H1 (cell line): ENCODE data around the gene ZNF516. TPM values are rescaled to one million over a fixed set of nuclear protein-coding genes. Genes with fewer than 3 reads are reported as not detected.

Source experiments
- CTCF ChIA-PET: fragments of 300-600 bp; sonication (Branson Sonifier 250); formaldehyde crosslinking; loops from one replicate; lab custom pipeline; 2021; ENCODE audit not compliant: partially characterized antibody; lab: Charles Lee
- POLR2A ChIA-PET: fragments of 300-600 bp; sonication (Branson Sonifier 250); formaldehyde crosslinking; loops from one replicate; lab custom pipeline; 2021; ENCODE audit warnings: inconsistent platforms; ENCODE audit not compliant: partially characterized antibody; lab: Charles Lee
- DNase-seq, 2 experiments: peaks; one replicate each; pipeline versions ENCODE4 v3.0.0 to v3.0.0-alpha.2; 2010 to 2022; ENCODE audit warnings: low spot score in 2 of 2, low read depth in 1 of 2, mixed read lengths in 1 of 2
- FAIRE-seq: peaks from 2 replicates; lab custom pipeline; 2011; peaks lifted over from hg19 to GRCh38; lab: Jason Lieb, UNC
- H2AFZ ChIP-seq: 2 replicates; pipeline ENCODE4 v1.8.1; 2012; ENCODE audit warnings: low read length, inconsistent platforms
- H2AK5ac ChIP-seq: 2 replicates; pipeline ENCODE4 v1.6.1; 2013; ENCODE audit warnings: low read depth, low read length
- H2BK120ac ChIP-seq: replicated peaks from 2 replicates; pipeline ENCODE3; 2013; ENCODE audit warnings: low read depth, low read length, inconsistent platforms
- H2BK12ac ChIP-seq: 2 replicates; pipeline ENCODE4 v1.6.1; 2013; ENCODE audit warnings: low read depth, low read length
- H2BK15ac ChIP-seq: 2 replicates; pipeline ENCODE4 v1.6.1; 2013; ENCODE audit warnings: low read length
- H2BK20ac ChIP-seq: 2 replicates; pipeline ENCODE4 v1.6.1; 2013; ENCODE audit warnings: low read length
- H2BK5ac ChIP-seq: 2 replicates; pipeline ENCODE4 v1.6.1; 2013; ENCODE audit warnings: low read depth, low read length
- H3K14ac ChIP-seq: 2 replicates; pipeline ENCODE4 v1.6.1; 2013; ENCODE audit warnings: inconsistent platforms; ENCODE audit not compliant: insufficient read length
- H3K18ac ChIP-seq: 2 replicates; pipeline ENCODE4 v1.6.1; 2013; ENCODE audit warnings: low read length; ENCODE audit errors: extremely low read depth
- H3K23ac ChIP-seq: 2 replicates; pipeline ENCODE4 v1.6.1; 2013; ENCODE audit warnings: inconsistent platforms; ENCODE audit not compliant: insufficient read length
- H3K23me2 ChIP-seq: 2 replicates; pipeline ENCODE4 v1.6.1; 2013; ENCODE audit warnings: low read depth, low read length
- H3K27ac ChIP-seq: 2 replicates; pipeline ENCODE4 v1.6.1; 2011; ENCODE audit warnings: low read depth, low read length, inconsistent platforms
- H3K27me3 ChIP-seq, 4 experiments: replicated peaks in 1 of 4; 1 replicate in 1 of 4; 2 replicates in 3 of 4; pipeline versions ENCODE4 v1.6.1 to v1.8.1; 2011 to 2013; ENCODE audit warnings: low read length in 3 of 4, mild to moderate bottlenecking in 3 of 4, inconsistent platforms in 2 of 4, mixed read lengths in 2 of 4, moderate library complexity in 1 of 4; ENCODE audit not compliant: control insufficient read depth in 3 of 4, insufficient read depth in 3 of 4; ENCODE audit errors: extremely low read depth in 1 of 4
- H3K36me3 ChIP-seq, 4 experiments: 2 replicates each; pipeline versions ENCODE4 v1.6.1 to v1.8.1; 2011 to 2013; ENCODE audit warnings: mild to moderate bottlenecking in 4 of 4, low read length in 3 of 4, moderate library complexity in 2 of 4, control low read depth in 1 of 4, inconsistent platforms in 1 of 4; ENCODE audit not compliant: insufficient read depth in 4 of 4, control insufficient read depth in 2 of 4
- H3K4ac ChIP-seq: replicated peaks from 2 replicates; pipeline ENCODE3; 2013; ENCODE audit warnings: low read length, low read depth, mixed read lengths, inconsistent platforms; ENCODE audit not compliant: insufficient read length
- H3K4me1 ChIP-seq, 4 experiments: replicated peaks in 1 of 4; 1 replicate in 1 of 4; 2 replicates in 3 of 4; pipeline versions ENCODE4 v1.6.1 to v1.8.1; 2011 to 2013; ENCODE audit warnings: low read length in 3 of 4, inconsistent platforms in 2 of 4, mixed read lengths in 1 of 4; ENCODE audit not compliant: insufficient read depth in 4 of 4, control insufficient read depth in 3 of 4
- H3K4me2 ChIP-seq, 2 experiments: 2 replicates each; pipeline versions ENCODE4 v1.6.1 to v1.8.1; 2011 to 2013; ENCODE audit warnings: low read depth in 2 of 2, low read length in 2 of 2, control low read depth in 1 of 2, inconsistent platforms in 1 of 2, mild to moderate bottlenecking in 1 of 2; ENCODE audit not compliant: insufficient read depth in 1 of 2
- H3K4me3 ChIP-seq, 4 experiments: fragments of 200-600, 300-600 bp in 1 of 4; sonication (generic), shearing (Covaris generic), sonication (Bioruptor Twin) in 1 of 4; 2 replicates each; pipeline versions ENCODE4 v1.5.1 to v1.8.1; 2011 to 2016; ENCODE audit warnings: low read length in 4 of 4, low read depth in 3 of 4, control low read depth in 2 of 4, inconsistent platforms in 2 of 4, mild to moderate bottlenecking in 2 of 4, mixed read lengths in 1 of 4, moderate library complexity in 1 of 4; ENCODE audit not compliant: insufficient read depth in 2 of 4; ENCODE audit errors: extremely low read depth in 1 of 4
- H3K56ac ChIP-seq: replicated peaks from 2 replicates; pipeline ENCODE3; 2013; ENCODE audit warnings: low read depth, mild to moderate bottlenecking, mixed read lengths, low read length, inconsistent platforms; ENCODE audit not compliant: insufficient read length
- H3K79me1 ChIP-seq: 2 replicates; pipeline ENCODE4 v1.6.1; 2013; ENCODE audit warnings: low read depth, low read length, control low read depth
- H3K79me2 ChIP-seq, 2 experiments: 2 replicates each; pipeline versions ENCODE4 v1.6.1 to v1.8.1; 2012 to 2013; ENCODE audit warnings: low read length in 2 of 2, mild to moderate bottlenecking in 2 of 2, inconsistent platforms in 1 of 2; ENCODE audit not compliant: insufficient read depth in 2 of 2, control insufficient read depth in 1 of 2
- H3K9ac ChIP-seq, 4 experiments: replicated peaks in 1 of 4; 1 replicate in 1 of 4; 2 replicates in 3 of 4; pipeline versions ENCODE4 v1.6.1 to v1.8.1; 2011 to 2013; ENCODE audit warnings: low read depth in 3 of 4, low read length in 3 of 4, control low read depth in 2 of 4, mild to moderate bottlenecking in 2 of 4, moderate library complexity in 2 of 4, inconsistent platforms in 1 of 4; ENCODE audit errors: extremely low read depth in 1 of 4
- H3K9me3 ChIP-seq, 2 experiments: 2 replicates each; pipeline versions ENCODE4 v1.6.1 to v1.8.1; 2012 to 2013; ENCODE audit warnings: mild to moderate bottlenecking in 2 of 2, moderate library complexity in 2 of 2, control low read depth in 1 of 2, inconsistent platforms in 1 of 2, low read depth in 1 of 2, low read length in 1 of 2, mixed read lengths in 1 of 2; ENCODE audit not compliant: insufficient read depth in 2 of 2
- H4K20me1 ChIP-seq, 2 experiments: replicated peaks in 1 of 2; 2 replicates each; pipeline versions ENCODE3 to v1.8.1; 2011 to 2013; ENCODE audit warnings: inconsistent platforms in 2 of 2, low read length in 2 of 2, mild to moderate bottlenecking in 1 of 2; ENCODE audit not compliant: insufficient read depth in 2 of 2, control insufficient read depth in 1 of 2
- H4K5ac ChIP-seq: 2 replicates; pipeline ENCODE4 v1.6.1; 2013; ENCODE audit warnings: low read length, low read depth, mixed read lengths, inconsistent platforms; ENCODE audit not compliant: insufficient read length
- H4K8ac ChIP-seq: 2 replicates; pipeline ENCODE4 v1.8.0; 2013; ENCODE audit warnings: mild to moderate bottlenecking, moderate library complexity, low read length, inconsistent platforms; ENCODE audit not compliant: insufficient read depth; ENCODE audit errors: extremely low read depth
- H4K91ac ChIP-seq: replicated peaks from 2 replicates; pipeline ENCODE3; 2013; ENCODE audit warnings: low read length, mixed read lengths, inconsistent platforms; ENCODE audit not compliant: insufficient read length
- BCL11A ChIP-seq, 2 experiments: IDR thresholded peaks; one replicate each; pipeline ENCODE4 v1.6.1; 2011; ENCODE audit warnings: low read depth in 2 of 2, low read length in 2 of 2, mild to moderate bottlenecking in 2 of 2
- HDAC6 ChIP-seq: IDR thresholded peaks from one replicate; pipeline ENCODE4 v1.7.1; 2012; ENCODE audit warnings: low read depth, mild to moderate bottlenecking, inconsistent platforms, low read length, moderate library complexity
- POLR2AphosphoS5 ChIP-seq: IDR thresholded peaks from 2 replicates; pipeline ENCODE4 v1.6.1; 2011; ENCODE audit warnings: low read depth, low read length
- WGBS, 2 experiments: shearing (Covaris generic) in 1 of 2; methylation state at CpG; one replicate each; pipeline versions ENCODE4 v1.1.6 to v1.1.7; 2013 to 2015; ENCODE audit warnings: low lambda C conversion rate in 2 of 2, mixed read lengths in 2 of 2, inconsistent platforms in 1 of 2, low coverage in 1 of 2, missing lambda C conversion rate in 1 of 2; ENCODE audit not compliant: insufficient replicate concordance in 2 of 2, insufficient coverage in 1 of 2, insufficient read length in 1 of 2; ENCODE audit errors: extremely low coverage in 1 of 2, missing lambda C conversion rate in 1 of 2; 5-methylcytosine and 5-hydroxymethylcytosine counted together
- polyA plus RNA-seq, 7 experiments: library from polyadenylated mRNA; depleted of rRNA in 3 of 7; stranded (reverse) in 5 of 7; unstranded in 2 of 7; fragments of >200 nt in 5 of 7; fragments of 200-250 nt in 2 of 7; gene quantifications; 1 replicate in 5 of 7; 2 replicates in 1 of 7; 4 replicates in 1 of 7; pipeline versions ENCODE4 v1.2.1 to v1.2.3, GENCODE V29; 2011 to 2013; ENCODE audit warnings: missing spikeins in 2 of 7, mixed read lengths in 2 of 7
- total RNA-seq: library from RNA; stranded (reverse); fragmentation: NEBNext Ultra II Directional; extraction: Animal tissue kit (Norgen Biotek cat#: 25700); gene quantifications from 2 replicates; pipeline ENCODE4 v1.2.1, GENCODE V29; 2021
- TF ChIP-seq, protein P1 (sequence below), 3 experiments: IDR thresholded peaks; 1 replicate in 2 of 3; 2 replicates in 1 of 3; pipeline versions ENCODE4 v1.5.1 to v1.6.1; 2011; ENCODE audit warnings: low read length in 3 of 3, mild to moderate bottlenecking in 3 of 3, inconsistent platforms in 2 of 3, low read depth in 1 of 3, moderate library complexity in 1 of 3; ENCODE audit not compliant: insufficient read depth in 1 of 3; ENCODE audit errors: control extremely low read depth in 1 of 3

ZNF516 gene
- total and polyA plus RNA-seq, 2 of the 8 experiments (the other 6 are each of a cell fraction or from before 2014, with no cell fraction given) = 7.3 to 17.0 TPM

DNA sequence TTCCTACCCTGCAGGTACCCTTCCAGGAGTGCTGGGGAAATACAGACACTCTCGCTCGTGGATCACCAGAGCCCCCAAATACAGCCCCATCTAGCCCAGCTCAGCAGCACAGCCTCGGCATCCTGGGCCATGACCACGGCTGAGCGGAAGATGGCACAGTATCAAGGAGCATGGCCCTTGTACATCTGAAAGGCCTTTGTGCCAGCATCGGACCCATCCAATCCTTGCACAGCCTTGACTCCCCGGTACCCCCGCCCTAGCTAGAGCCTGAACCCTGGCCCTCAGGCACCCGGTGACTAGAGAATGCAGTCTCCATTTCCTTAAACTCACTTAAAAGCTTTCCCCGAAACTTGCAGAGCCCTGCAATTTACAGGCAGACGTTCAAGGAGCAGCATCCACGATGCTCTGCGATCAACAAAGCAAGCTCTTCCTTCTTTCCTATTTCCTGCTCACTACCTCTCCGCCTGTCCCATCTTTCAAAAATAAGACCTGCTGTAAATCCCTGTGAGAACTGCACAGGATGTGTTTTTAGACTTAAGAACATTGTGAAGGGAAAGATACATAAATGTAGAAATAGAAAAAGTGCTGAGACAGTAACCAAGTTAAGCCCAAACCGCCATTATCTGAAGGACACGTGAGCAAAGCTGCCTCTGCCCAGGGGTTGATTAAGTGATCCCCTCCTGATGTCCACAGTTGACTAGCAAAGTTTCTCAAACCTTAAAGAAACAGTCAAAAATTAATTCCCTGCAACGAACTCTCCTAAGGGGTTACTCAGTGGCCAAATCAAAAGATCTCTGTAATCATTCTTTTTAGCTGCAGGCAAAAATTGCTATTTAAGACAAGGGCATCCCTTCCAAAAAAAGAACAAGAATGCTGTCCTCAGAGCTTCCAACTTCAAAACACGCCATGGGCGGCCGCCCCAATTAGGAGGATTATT, 48.5 kb downstream of the ZNF516 start:
- no peak for FAIRE-seq
- H3K27me3 ChIP-seq = peaks cover 0 to 9% (median 6%) of the 10 kb centered on the region in 4 experiments; a peak in 4 of 7 replicates
- no peak overlapping the region for H3K4ac ChIP-seq
- H2AFZ ChIP-seq = no peak overlapping the region
- H2BK15ac ChIP-seq = no peak overlapping the region
- peaks cover 7% of the 10 kb centered on the region for H3K23me2 ChIP-seq
- H3K14ac ChIP-seq = no peak overlapping the region
- H3K9me3 ChIP-seq = no peaks in the 10 kb centered on the region
- H3K9ac ChIP-seq = no peak overlapping the region
- no peak overlapping the region for H2BK5ac ChIP-seq
- no peak overlapping the region for H3K4me2 ChIP-seq
- H3K36me3 ChIP-seq = peaks cover 0 to 14% (median 3%) of the 10 kb centered on the region in 4 experiments; a peak in 3 of 8 replicates
- H2AK5ac ChIP-seq = no peak overlapping the region
- no peak overlapping the region for H3K23ac ChIP-seq
- ChIA-PET POLR2A (interaction anchor here (0.7 to 1.1 kb wide), 2 partner anchors 10 to 35 kb away, joined by 4 to 5 read pairs; no protein-coding TSS in a partner anchor), CTCF (interaction anchor here (1.9 to 2.3 kb wide), 2 partner anchors 10 to 20 kb away, joined by 7 to 8 read pairs; no protein-coding TSS in a partner anchor)
- H2BK12ac ChIP-seq = no peak overlapping the region
- TF ChIP-seq BCL11A (IDR thresholded peaks at IDR 0.05; ENCODE audit: low read depth in 2 of 2, low read length in 2 of 2) (no peak), HDAC6 (no peak), POLR2AphosphoS5 (no peak)
- TF ChIP-seq, protein P1, sequence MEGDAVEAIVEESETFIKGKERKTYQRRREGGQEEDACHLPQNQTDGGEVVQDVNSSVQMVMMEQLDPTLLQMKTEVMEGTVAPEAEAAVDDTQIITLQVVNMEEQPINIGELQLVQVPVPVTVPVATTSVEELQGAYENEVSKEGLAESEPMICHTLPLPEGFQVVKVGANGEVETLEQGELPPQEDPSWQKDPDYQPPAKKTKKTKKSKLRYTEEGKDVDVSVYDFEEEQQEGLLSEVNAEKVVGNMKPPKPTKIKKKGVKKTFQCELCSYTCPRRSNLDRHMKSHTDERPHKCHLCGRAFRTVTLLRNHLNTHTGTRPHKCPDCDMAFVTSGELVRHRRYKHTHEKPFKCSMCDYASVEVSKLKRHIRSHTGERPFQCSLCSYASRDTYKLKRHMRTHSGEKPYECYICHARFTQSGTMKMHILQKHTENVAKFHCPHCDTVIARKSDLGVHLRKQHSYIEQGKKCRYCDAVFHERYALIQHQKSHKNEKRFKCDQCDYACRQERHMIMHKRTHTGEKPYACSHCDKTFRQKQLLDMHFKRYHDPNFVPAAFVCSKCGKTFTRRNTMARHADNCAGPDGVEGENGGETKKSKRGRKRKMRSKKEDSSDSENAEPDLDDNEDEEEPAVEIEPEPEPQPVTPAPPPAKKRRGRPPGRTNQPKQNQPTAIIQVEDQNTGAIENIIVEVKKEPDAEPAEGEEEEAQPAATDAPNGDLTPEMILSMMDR (IDR thresholded peaks at IDR 0.05; ENCODE audit: control extremely low read depth in 1 of 3, insufficient read depth in 1 of 3, low read depth in 1 of 3, low read length in 3 of 3) = no peak
- H3K4me3 ChIP-seq = no peak overlapping the region
- no peak for DNase-seq
- no peak overlapping the region for H4K91ac ChIP-seq
- H2BK120ac ChIP-seq = no peak overlapping the region
- H3K18ac ChIP-seq = no peak overlapping the region
- H3K56ac ChIP-seq = no peak overlapping the region
- peaks cover 8% of the 10 kb centered on the region for H3K79me1 ChIP-seq
- H3K4me1 ChIP-seq = peaks cover 2 to 6% (median 4%) of the 10 kb centered on the region in 4 experiments
- no peak overlapping the region for H2BK20ac ChIP-seq
- 87% methylated on average over 20 of the region's 20 CpGs; no CpG with 5 or more reads in 1 of the 2 experiments for WGBS, 2 experiments
- peaks cover 0 to 40% of the 10 kb centered on the region in 2 experiments; a peak in 1 of 4 replicates for H3K79me2 ChIP-seq
- H4K8ac ChIP-seq = no peak overlapping the region
- no peak overlapping the region for H4K5ac ChIP-seq
- H3K27ac ChIP-seq = no peak overlapping the region
- H4K20me1 ChIP-seq = peaks cover 5 to 7% of the 10 kb centered on the region in 2 experiments
